Lung (tissue), 12 donors: ENCODE measurements around the gene RINL. TPM values are rescaled to one million over a fixed set of nuclear protein-coding genes. Genes with fewer than 3 reads are reported as not detected.
A peak's percentile ranks its signal among the peaks of the same experiment; 100 is the strongest.
"Not testable (repeated sequence)": the region's sequence is repeated elsewhere in the genome, so short reads cannot be mapped to it uniquely, and the experiment has no call there.

ENCODE experiments used
- ATAC-seq: fragments of 200-7000 bp; cut with Tn5 transposase; one replicate; pipeline ENCODE4 v1.9.1; 2020; ENCODE audit warnings: moderate number of reproducible peaks; ENCODE audit not compliant: insufficient read depth, low FRiP score
- DNase-seq, 3 donors: peaks; one replicate each; pipeline ENCODE4 v3.0.0-alpha.2; 2013 to 2017
- H3K27ac ChIP-seq, 2 donors: one replicate each; pipeline ENCODE4 v1.5.1; 2013; ENCODE audit warnings: mild to moderate bottlenecking in 2 of 2, moderate library complexity in 2 of 2, control low read depth in 1 of 2, inconsistent platforms in 1 of 2, low read depth in 1 of 2, low read length in 1 of 2
- H3K27me3 ChIP-seq, 3 donors: one replicate each; pipeline ENCODE4 v1.5.1; 2013; ENCODE audit warnings: low read length in 2 of 3; ENCODE audit not compliant: control insufficient read depth in 3 of 3, insufficient read depth in 3 of 3
- H3K36me3 ChIP-seq, 4 donors: one replicate each; pipeline ENCODE4 v1.5.1; 2013; ENCODE audit warnings: low read length in 4 of 4, mild to moderate bottlenecking in 1 of 4, moderate library complexity in 1 of 4; ENCODE audit not compliant: control insufficient read depth in 4 of 4, insufficient read depth in 4 of 4
- H3K4me1 ChIP-seq, 5 donors: one replicate each; pipeline ENCODE4 v1.5.1; 2013; ENCODE audit warnings: low read length in 5 of 5, mild to moderate bottlenecking in 2 of 5, moderate library complexity in 1 of 5; ENCODE audit not compliant: control insufficient read depth in 5 of 5, insufficient read depth in 5 of 5
- H3K4me3 ChIP-seq: one replicate; pipeline ENCODE4 v1.5.1; 2013; ENCODE audit warnings: mild to moderate bottlenecking, control low read depth, moderate library complexity
- H3K9ac ChIP-seq, 2 donors: one replicate each; pipeline ENCODE4 v1.5.1; 2013; ENCODE audit warnings: low read length in 2 of 2, control low read depth in 1 of 2; ENCODE audit not compliant: insufficient read depth in 1 of 2
- H3K9me3 ChIP-seq, 4 donors: one replicate each; pipeline ENCODE4 v1.5.1; 2013; ENCODE audit warnings: low read length in 3 of 4, mild to moderate bottlenecking in 1 of 4, moderate library complexity in 1 of 4; ENCODE audit not compliant: control insufficient read depth in 4 of 4, insufficient read depth in 3 of 4
- WGBS, 2 donors: extraction: QIAGEN DNeasy Blood & Tissue Kit; methylation state at CpG; one replicate each; pipeline ENCODE4 v1.1.7; 2013; 5-methylcytosine and 5-hydroxymethylcytosine counted together
- polyA plus RNA-seq, 2 donors: library from polyadenylated mRNA; stranded (reverse); fragments of 200-250 nt; gene quantifications; one replicate each; pipeline ENCODE4 v1.2.1, GENCODE V29; 2013
- total RNA-seq, 2 donors: library from RNA; depleted of rRNA in 1 of 2; stranded (reverse); fragments of >200 nt in 1 of 2; gene quantifications; one replicate each; pipeline ENCODE4 v1.2.1, GENCODE V29; 2014 to 2021
- TF ChIP-seq, protein P1 (sequence below): IDR thresholded peaks from 2 replicates; pipeline ENCODE4 v1.5.1; 2012; ENCODE audit warnings: mild to moderate bottlenecking; ENCODE audit errors: control extremely low read depth, extremely low read depth
- donor health status: control.
- donor health status: control.
- donor health status: Bipolar disorder and iron deficiency.
- donor health status: healthy.
- donor health status: DM: yes; HTN: yes; CAD: no.

The RINL gene
- total and polyA plus RNA-seq, 4 donors: 7.0 to 24.0 (median 15.4) TPM

- Histone ChIP-seq H3K27me3 (no peaks in the 10 kb centered on the region), H3K4me1 (peaks cover 0 to 5% (median 0%) of the 10 kb centered on the region in 5 donors), H3K9me3 (no peaks in the 10 kb centered on the region), H3K9ac (no peak overlapping the region), H3K36me3 (no peaks in the 10 kb centered on the region), H3K27ac (no peak overlapping the region), H3K4me3 (no peak overlapping the region)
- WGBS, 2 donors: 79 to 85% methylated on average over 3 of the region's 3 CpGs
- DNase-seq: no peak
- ATAC-seq: no peak
- TF ChIP-seq, protein P1, sequence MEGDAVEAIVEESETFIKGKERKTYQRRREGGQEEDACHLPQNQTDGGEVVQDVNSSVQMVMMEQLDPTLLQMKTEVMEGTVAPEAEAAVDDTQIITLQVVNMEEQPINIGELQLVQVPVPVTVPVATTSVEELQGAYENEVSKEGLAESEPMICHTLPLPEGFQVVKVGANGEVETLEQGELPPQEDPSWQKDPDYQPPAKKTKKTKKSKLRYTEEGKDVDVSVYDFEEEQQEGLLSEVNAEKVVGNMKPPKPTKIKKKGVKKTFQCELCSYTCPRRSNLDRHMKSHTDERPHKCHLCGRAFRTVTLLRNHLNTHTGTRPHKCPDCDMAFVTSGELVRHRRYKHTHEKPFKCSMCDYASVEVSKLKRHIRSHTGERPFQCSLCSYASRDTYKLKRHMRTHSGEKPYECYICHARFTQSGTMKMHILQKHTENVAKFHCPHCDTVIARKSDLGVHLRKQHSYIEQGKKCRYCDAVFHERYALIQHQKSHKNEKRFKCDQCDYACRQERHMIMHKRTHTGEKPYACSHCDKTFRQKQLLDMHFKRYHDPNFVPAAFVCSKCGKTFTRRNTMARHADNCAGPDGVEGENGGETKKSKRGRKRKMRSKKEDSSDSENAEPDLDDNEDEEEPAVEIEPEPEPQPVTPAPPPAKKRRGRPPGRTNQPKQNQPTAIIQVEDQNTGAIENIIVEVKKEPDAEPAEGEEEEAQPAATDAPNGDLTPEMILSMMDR: no peak
Measured at GRCh38 chr19:38856813-38857212, 21.3 kb downstream of the RINL start.

DNA sequence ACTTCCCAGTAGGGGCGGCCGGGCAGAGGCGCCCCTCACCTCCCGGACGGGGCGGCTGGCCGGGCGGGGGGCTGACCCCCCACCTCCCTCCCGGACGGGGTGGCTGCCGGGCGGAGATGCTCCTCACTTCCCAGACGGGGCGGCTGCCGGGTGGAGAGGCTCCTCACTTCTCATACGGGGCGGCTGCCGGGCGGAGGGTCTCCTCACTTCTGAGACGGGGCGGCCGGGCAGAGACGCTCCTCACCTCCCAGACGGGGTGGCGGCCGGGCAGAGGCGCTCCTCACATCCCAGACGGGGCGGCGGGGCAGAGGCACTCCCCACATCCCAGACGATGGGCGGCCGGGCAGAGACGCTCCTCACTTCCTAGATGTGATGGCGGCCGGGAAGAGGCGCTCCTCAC is 22.3 kb downstream of the RINL start:
- not testable (repeated sequence) for H3K4me3 ChIP-seq, H3K36me3 ChIP-seq, H3K27me3 ChIP-seq, H3K9ac ChIP-seq, DNase-seq, H3K9me3 ChIP-seq, ATAC-seq, H3K27ac ChIP-seq
- H3K4me1 ChIP-seq: peaks cover 0 to 14% (median 0%) of the 10 kb centered on the region in 5 donors
- WGBS, 2 donors: 85 to 96% methylated on average over 18 to 31 of the region's 37 CpGs

DNA sequence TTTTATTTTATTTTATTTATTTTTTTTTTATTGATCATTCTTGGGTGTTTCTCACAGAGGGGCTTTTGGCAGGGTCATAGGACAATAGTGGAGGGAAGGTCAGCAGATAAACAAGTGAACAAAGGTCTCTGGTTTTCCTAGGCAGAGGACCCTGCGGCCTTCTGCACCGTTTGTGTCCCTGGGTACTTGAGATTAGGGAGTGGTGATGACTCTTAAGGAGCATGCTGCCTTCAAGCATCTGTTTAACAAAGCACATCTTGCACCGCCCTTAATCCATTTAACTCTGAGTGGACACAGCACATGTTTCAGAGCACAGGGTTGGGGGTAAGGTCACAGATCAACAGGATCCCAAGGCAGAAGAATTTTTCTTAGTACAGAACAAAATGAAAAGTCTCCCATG is 23.1 kb downstream of the RINL start:
- H3K27me3 ChIP-seq, H3K4me3 ChIP-seq, H3K27ac ChIP-seq, ATAC-seq, H3K36me3 ChIP-seq, H3K9ac ChIP-seq, H3K9me3 ChIP-seq, DNase-seq: not testable (repeated sequence)
- peaks cover 0 to 15% (median 0%) of the 10 kb centered on the region in 5 donors for H3K4me1 ChIP-seq
- 73 to 89% methylated on average over 2 to 3 of the region's 3 CpGs for WGBS, 2 donors

GRCh38 chr19:38853214-38853613 is 24.9 kb downstream of the RINL start:
- H3K9me3 ChIP-seq: no peaks in the 10 kb centered on the region
- WGBS, 2 donors: 89 to 93% methylated on average over 17 of the region's 17 CpGs
- peak overlapping the region in 1 of 2 donors; percentile 56 for H3K9ac ChIP-seq
- ATAC-seq (no peak), DNase-seq (no peak)
- peaks cover 0 to 7% (median under 1%) of the 10 kb centered on the region in 4 donors for H3K36me3 ChIP-seq
- H3K27ac ChIP-seq: no peak overlapping the region
- TF ChIP-seq, protein P1: no peak
- no peak overlapping the region for H3K4me3 ChIP-seq
- H3K27me3 ChIP-seq: no peaks in the 10 kb centered on the region
- H3K4me1 ChIP-seq: peaks cover 0 to 23% (median 5%) of the 10 kb centered on the region in 5 donors
